GM19455 (cell line): Measurements from ENCODE around the gene SAFB.
"Not testable (repeated sequence)": the region's sequence is repeated elsewhere in the genome, so short reads cannot be mapped to it uniquely, and the experiment has no call there.

Source experiments
- ATAC-seq: cut with Tn5 transposase; IDR thresholded peaks from one replicate; pipeline ENCODE4 v1.9.1; 2021; ENCODE audit not compliant: unreplicated experiment

The SAFB gene

GRCh38 chr19:5594521-5594950 lies 28.3 kb upstream of the SAFB start:
- no peak for ATAC-seq

- ATAC-seq = no peak
These were observed 27.8 kb upstream of the SAFB start for GRCh38 chr19:5595129-5595528.

- ATAC-seq = no peak
These were observed 27.1 kb upstream of the SAFB start for GRCh38 chr19:5595745-5596144.

GRCh38 chr19:5600797-5601196 lies 22.1 kb upstream of the SAFB start:
- ATAC-seq = no peak

GRCh38 chr19:5603626-5604025 lies 19.3 kb upstream of the SAFB start:
- ATAC-seq = no peak

- ATAC-seq = no peak
These were observed 17.5 kb upstream of the SAFB start for GRCh38 chr19:5605362-5605761.

- ATAC-seq = no peak
These were observed 15.3 kb upstream of the SAFB start for GRCh38 chr19:5607318-5608275.

GRCh38 chr19:5608291-5608690 lies 14.6 kb upstream of the SAFB start:
- no peak for ATAC-seq

- not testable (repeated sequence) for ATAC-seq
These were observed 14.1 kb upstream of the SAFB start for GRCh38 chr19:5608766-5609165.

- ATAC-seq = no peak
These were observed 12.9 kb upstream of the SAFB start for GRCh38 chr19:5609881-5610448.

GRCh38 chr19:5612891-5613865 lies 9.7 kb upstream of the SAFB start:
- ATAC-seq = no peak

GRCh38 chr19:5615756-5616327 lies 7.0 kb upstream of the SAFB start:
- no peak for ATAC-seq

- ATAC-seq = no peak
These were observed 5.8 kb upstream of the SAFB start for GRCh38 chr19:5617080-5617479.

- no peak for ATAC-seq
These were observed 4.3 kb upstream of the SAFB start for GRCh38 chr19:5618591-5618990.

- ATAC-seq = no peak
These were observed 2.9 kb upstream of the SAFB start for GRCh38 chr19:5619946-5620345.

GRCh38 chr19:5621311-5621944 lies 1.5 kb upstream of the SAFB start:
- ATAC-seq = no peak

- ATAC-seq = no peak
These were observed 878 bp upstream of the SAFB start for GRCh38 chr19:5621945-5622464.

GRCh38 chr19:5623397-5624017 lies 624 bp downstream of the SAFB start:
- peak; percentile 3 for ATAC-seq

- ATAC-seq = no peak
These were observed 1.3 kb downstream of the SAFB start for GRCh38 chr19:5624018-5624663.
